H1 (cell line): Measurements from ENCODE around the gene IFNG. TPM values are rescaled to one million over a fixed set of nuclear protein-coding genes. Genes with fewer than 3 reads are reported as not detected.

ENCODE experiments used
- CBX5 ChIP-seq: fragments of 300-800, 300-1000 bp; sonication (generic); IDR thresholded peaks from 2 replicates; pipeline ENCODE4 v1.7.1; 2016; ENCODE audit warnings: antibody characterized with exemption, low read length, low read depth
- polyA plus RNA-seq, 7 experiments: library from polyadenylated mRNA; depleted of rRNA in 3 of 7; stranded (reverse) in 5 of 7; unstranded in 2 of 7; fragments of >200 nt in 5 of 7; fragments of 200-250 nt in 2 of 7; gene quantifications; 1 replicate in 5 of 7; 2 replicates in 1 of 7; 4 replicates in 1 of 7; pipeline versions ENCODE4 v1.2.1 to v1.2.3, GENCODE V29; 2011 to 2013; ENCODE audit warnings: missing spikeins in 2 of 7, mixed read lengths in 2 of 7
- total RNA-seq: library from RNA; stranded (reverse); fragmentation: NEBNext Ultra II Directional; extraction: Animal tissue kit (Norgen Biotek cat#: 25700); gene quantifications from 2 replicates; pipeline ENCODE4 v1.2.1, GENCODE V29; 2021
- TF ChIP-seq, protein P1 (sequence below): fragments of 300-600 bp; sonication (generic); IDR thresholded peaks from 2 replicates; pipeline ENCODE4 v1.7.1; 2012; ENCODE audit warnings: low read length, moderate library complexity, mild to moderate bottlenecking, inconsistent platforms; ENCODE audit not compliant: insufficient replicate concordance
- TF ChIP-seq, protein P2 (sequence below): IDR thresholded peaks from 2 replicates; pipeline ENCODE4 v1.6.1; 2011; ENCODE audit warnings: low read depth, mild to moderate bottlenecking, low read length; ENCODE audit not compliant: insufficient read depth

The IFNG gene
- total and polyA plus RNA-seq, 2 of the 8 experiments (the other 6 are each of a cell fraction or from before 2014, with no cell fraction given): not detected

DNA sequence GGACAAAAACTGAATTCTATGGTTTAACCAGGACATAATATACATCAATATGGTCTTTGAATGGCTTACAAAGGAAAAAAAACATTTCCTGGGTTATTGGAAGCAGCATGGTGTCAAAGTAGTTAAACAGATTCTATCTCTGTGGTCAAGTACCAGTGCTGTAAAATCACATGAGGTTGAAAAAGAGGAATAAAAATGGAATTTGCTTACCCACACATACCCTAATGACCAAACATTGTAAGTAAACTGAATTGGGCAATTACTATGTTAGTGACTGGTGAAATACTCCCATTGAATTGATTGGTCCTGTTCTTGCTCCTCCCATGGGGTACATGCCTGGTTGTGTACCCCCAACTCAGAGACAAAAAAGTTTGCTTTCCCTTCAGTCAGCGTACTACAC lies 19.6 kb downstream of the IFNG start (continued):
- TF ChIP-seq, protein P1, sequence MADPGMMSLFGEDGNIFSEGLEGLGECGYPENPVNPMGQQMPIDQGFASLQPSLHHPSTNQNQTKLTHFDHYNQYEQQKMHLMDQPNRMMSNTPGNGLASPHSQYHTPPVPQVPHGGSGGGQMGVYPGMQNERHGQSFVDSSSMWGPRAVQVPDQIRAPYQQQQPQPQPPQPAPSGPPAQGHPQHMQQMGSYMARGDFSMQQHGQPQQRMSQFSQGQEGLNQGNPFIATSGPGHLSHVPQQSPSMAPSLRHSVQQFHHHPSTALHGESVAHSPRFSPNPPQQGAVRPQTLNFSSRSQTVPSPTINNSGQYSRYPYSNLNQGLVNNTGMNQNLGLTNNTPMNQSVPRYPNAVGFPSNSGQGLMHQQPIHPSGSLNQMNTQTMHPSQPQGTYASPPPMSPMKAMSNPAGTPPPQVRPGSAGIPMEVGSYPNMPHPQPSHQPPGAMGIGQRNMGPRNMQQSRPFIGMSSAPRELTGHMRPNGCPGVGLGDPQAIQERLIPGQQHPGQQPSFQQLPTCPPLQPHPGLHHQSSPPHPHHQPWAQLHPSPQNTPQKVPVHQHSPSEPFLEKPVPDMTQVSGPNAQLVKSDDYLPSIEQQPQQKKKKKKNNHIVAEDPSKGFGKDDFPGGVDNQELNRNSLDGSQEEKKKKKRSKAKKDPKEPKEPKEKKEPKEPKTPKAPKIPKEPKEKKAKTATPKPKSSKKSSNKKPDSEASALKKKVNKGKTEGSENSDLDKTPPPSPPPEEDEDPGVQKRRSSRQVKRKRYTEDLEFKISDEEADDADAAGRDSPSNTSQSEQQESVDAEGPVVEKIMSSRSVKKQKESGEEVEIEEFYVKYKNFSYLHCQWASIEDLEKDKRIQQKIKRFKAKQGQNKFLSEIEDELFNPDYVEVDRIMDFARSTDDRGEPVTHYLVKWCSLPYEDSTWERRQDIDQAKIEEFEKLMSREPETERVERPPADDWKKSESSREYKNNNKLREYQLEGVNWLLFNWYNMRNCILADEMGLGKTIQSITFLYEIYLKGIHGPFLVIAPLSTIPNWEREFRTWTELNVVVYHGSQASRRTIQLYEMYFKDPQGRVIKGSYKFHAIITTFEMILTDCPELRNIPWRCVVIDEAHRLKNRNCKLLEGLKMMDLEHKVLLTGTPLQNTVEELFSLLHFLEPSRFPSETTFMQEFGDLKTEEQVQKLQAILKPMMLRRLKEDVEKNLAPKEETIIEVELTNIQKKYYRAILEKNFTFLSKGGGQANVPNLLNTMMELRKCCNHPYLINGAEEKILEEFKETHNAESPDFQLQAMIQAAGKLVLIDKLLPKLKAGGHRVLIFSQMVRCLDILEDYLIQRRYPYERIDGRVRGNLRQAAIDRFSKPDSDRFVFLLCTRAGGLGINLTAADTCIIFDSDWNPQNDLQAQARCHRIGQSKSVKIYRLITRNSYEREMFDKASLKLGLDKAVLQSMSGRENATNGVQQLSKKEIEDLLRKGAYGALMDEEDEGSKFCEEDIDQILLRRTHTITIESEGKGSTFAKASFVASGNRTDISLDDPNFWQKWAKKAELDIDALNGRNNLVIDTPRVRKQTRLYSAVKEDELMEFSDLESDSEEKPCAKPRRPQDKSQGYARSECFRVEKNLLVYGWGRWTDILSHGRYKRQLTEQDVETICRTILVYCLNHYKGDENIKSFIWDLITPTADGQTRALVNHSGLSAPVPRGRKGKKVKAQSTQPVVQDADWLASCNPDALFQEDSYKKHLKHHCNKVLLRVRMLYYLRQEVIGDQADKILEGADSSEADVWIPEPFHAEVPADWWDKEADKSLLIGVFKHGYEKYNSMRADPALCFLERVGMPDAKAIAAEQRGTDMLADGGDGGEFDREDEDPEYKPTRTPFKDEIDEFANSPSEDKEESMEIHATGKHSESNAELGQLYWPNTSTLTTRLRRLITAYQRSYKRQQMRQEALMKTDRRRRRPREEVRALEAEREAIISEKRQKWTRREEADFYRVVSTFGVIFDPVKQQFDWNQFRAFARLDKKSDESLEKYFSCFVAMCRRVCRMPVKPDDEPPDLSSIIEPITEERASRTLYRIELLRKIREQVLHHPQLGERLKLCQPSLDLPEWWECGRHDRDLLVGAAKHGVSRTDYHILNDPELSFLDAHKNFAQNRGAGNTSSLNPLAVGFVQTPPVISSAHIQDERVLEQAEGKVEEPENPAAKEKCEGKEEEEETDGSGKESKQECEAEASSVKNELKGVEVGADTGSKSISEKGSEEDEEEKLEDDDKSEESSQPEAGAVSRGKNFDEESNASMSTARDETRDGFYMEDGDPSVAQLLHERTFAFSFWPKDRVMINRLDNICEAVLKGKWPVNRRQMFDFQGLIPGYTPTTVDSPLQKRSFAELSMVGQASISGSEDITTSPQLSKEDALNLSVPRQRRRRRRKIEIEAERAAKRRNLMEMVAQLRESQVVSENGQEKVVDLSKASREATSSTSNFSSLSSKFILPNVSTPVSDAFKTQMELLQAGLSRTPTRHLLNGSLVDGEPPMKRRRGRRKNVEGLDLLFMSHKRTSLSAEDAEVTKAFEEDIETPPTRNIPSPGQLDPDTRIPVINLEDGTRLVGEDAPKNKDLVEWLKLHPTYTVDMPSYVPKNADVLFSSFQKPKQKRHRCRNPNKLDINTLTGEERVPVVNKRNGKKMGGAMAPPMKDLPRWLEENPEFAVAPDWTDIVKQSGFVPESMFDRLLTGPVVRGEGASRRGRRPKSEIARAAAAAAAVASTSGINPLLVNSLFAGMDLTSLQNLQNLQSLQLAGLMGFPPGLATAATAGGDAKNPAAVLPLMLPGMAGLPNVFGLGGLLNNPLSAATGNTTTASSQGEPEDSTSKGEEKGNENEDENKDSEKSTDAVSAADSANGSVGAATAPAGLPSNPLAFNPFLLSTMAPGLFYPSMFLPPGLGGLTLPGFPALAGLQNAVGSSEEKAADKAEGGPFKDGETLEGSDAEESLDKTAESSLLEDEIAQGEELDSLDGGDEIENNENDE: no peak
- TF ChIP-seq, protein P2, sequence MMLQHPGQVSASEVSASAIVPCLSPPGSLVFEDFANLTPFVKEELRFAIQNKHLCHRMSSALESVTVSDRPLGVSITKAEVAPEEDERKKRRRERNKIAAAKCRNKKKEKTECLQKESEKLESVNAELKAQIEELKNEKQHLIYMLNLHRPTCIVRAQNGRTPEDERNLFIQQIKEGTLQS: no peak
- TF ChIP-seq CBX5: no peak
